Fibroblast of skin of left quadriceps (primary cell): ENCODE data around the gene PLXNA4.
"Not testable (repeated sequence)": the region's sequence is repeated elsewhere in the genome, so short reads cannot be mapped to it uniquely, and the experiment has no call there.

Experiments
- DNase-seq, 2 experiments: peaks; one replicate each; pipeline ENCODE4 v3.0.0-alpha.2; 2013; ENCODE audit warnings: low read depth in 2 of 2

The PLXNA4 gene

GRCh38 chr7:132575982-132576720 lies at the start of gene PLXNA4:
Gene PLXNA4, minus strand, starts transcription at chr7:132576470. Its CDS starts 67,777 bp downstream, at chr7:132508693.
- no peak for DNase-seq

- no peak for DNase-seq
Measured at GRCh38 chr7:132625651-132626050, 49.4 kb upstream of the PLXNA4 start.

- DNase-seq = peak; percentile 59 to 61
Measured at GRCh38 chr7:132622081-132622480, 45.8 kb upstream of the PLXNA4 start.

GRCh38 chr7:132619967-132620366 lies 43.7 kb upstream of the PLXNA4 start:
- no peak for DNase-seq

- peak; percentile 50 to 55 for DNase-seq
Measured at GRCh38 chr7:132618956-132619305, 42.7 kb upstream of the PLXNA4 start.

- no peak for DNase-seq
Measured at GRCh38 chr7:132618271-132618955, 42.1 kb upstream of the PLXNA4 start.

GRCh38 chr7:132614428-132615318 lies 38.4 kb upstream of the PLXNA4 start:
- peak in 1 of 2 experiments; percentile 12 for DNase-seq

GRCh38 chr7:132613737-132614136 lies 37.5 kb upstream of the PLXNA4 start:
- no peak for DNase-seq

GRCh38 chr7:132610995-132611394 lies 34.7 kb upstream of the PLXNA4 start:
- no peak for DNase-seq

GRCh38 chr7:132609906-132610520 lies 33.7 kb upstream of the PLXNA4 start:
- DNase-seq = no peak

- DNase-seq = peak in 1 of 2 experiments; percentile 15
Measured at GRCh38 chr7:132609222-132609621, 33.0 kb upstream of the PLXNA4 start.

GRCh38 chr7:132608523-132608922 lies 32.3 kb upstream of the PLXNA4 start:
- no peak for DNase-seq

- DNase-seq = no peak
Measured at GRCh38 chr7:132607656-132608055, 31.4 kb upstream of the PLXNA4 start.

- no peak for DNase-seq
Measured at GRCh38 chr7:132604121-132604520, 27.9 kb upstream of the PLXNA4 start.

GRCh38 chr7:132603220-132603833 lies 27.1 kb upstream of the PLXNA4 start:
- no peak for DNase-seq

GRCh38 chr7:132601783-132602182 lies 25.5 kb upstream of the PLXNA4 start:
- DNase-seq = no peak

- DNase-seq = no peak
Measured at GRCh38 chr7:132596588-132596987, 20.3 kb upstream of the PLXNA4 start.

GRCh38 chr7:132594741-132595140 lies 18.5 kb upstream of the PLXNA4 start:
- not testable (repeated sequence) for DNase-seq

GRCh38 chr7:132592936-132593335 lies 16.7 kb upstream of the PLXNA4 start:
- DNase-seq = no peak

GRCh38 chr7:132592231-132592920 lies 16.1 kb upstream of the PLXNA4 start:
- no peak for DNase-seq

GRCh38 chr7:132590162-132590561 lies 13.9 kb upstream of the PLXNA4 start:
- peak in 1 of 2 experiments; percentile 10 for DNase-seq
